ENCODE results near the gene MIER2. TPM values are rescaled to one million over a fixed set of nuclear protein-coding genes. Genes with fewer than 3 reads are reported as not detected.
A peak's percentile ranks its signal among the peaks of the same experiment; 100 is the strongest.
"Not testable (repeated sequence)": the region's sequence is repeated elsewhere in the genome, so short reads cannot be mapped to it uniquely, and the experiment has no call there.

MIER2 gene
- total RNA-seq, 1 donor from 2014 or later: 6.9 TPM

DNA sequence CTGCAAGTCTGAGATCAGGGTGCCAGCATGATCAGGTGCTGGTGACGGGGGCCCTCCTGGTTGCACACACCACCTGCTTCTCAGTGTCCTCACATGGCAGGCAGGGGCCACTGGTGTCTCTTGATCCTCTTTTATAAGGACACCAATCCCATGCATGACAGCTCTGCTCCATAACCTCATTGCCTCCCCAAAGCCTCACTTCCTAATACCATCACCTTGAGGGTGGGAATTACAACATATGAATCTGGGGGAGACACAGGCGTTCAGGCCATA, 15.0 kb upstream of the MIER2 start:
- no peak for DNase-seq (ENCODE audit: low read depth in 2 of 2)

DNA sequence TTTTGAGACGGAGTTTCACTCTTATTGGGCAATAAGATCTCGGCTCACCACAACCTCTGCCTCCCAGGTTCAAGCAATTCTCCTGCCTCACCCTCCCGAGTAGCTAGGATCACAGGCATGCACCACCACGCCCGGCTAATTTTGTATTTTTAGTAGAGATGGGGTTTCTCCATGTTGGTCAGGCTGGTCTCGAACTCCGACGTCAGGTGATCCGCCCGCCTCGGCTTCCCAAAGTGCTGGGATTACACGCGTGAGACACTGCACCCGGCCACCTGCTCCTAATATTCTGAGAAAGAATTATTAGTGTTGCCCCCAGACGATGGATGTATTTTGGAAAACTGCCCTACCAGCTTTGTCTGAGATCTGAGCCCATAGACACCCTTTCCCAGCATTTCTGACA, 10.9 kb upstream of the MIER2 start:
- not testable (repeated sequence) for DNase-seq (ENCODE audit: low read depth in 2 of 2)

DNA sequence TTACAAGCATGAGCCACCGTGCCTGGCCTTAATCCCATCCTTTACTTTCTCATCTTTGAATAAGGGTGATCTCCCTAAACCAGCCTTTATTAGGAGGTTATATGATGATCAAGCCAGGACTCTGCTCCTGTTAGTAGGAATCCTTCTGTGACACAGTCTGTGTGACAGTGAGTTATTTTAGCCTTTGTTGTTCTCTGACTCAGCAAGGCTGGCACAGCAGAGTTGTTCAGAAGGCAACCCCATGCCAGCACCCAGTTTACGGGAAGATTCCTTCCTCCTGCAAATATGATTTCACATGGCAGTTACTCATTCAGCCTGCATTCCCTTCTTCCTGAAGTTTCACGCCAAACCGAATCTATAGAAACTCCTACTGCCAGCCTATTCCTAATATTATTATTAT, 10.5 kb upstream of the MIER2 start:
- DNase-seq (ENCODE audit: low read depth in 2 of 2): no peak

DNA sequence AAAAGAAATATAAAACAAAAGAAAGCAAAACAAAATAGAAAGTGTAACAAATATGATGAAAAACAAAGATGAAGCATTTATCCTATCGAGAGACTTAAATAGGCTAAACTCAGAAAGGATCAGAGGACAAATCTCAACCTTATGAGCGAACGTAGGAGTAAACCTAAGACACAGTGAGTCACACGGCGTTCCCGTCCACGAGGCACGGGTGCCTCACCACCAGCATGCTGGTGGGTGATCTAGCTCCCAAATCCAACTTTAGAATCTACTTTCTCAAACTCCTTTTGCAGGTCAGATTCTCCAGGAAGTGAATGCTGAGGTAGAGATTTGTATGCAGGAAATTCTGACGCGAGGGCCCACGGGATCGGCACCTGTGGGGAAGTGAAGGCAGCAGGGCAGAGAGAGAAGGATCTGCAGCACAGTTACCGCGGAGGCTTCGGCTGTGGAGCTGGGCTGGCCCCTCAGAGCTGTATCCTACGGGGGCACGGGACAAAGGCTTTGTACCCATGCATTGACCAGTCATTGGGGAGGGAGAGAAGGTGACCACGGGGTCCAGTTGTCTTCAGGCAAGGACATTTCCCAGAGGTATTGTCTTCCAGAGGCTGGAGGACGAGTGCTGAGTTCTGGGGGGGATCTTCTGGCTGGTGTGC, 7.5 kb upstream of the MIER2 start:
- DNase-seq (ENCODE audit: low read depth in 2 of 2): no peak

DNA sequence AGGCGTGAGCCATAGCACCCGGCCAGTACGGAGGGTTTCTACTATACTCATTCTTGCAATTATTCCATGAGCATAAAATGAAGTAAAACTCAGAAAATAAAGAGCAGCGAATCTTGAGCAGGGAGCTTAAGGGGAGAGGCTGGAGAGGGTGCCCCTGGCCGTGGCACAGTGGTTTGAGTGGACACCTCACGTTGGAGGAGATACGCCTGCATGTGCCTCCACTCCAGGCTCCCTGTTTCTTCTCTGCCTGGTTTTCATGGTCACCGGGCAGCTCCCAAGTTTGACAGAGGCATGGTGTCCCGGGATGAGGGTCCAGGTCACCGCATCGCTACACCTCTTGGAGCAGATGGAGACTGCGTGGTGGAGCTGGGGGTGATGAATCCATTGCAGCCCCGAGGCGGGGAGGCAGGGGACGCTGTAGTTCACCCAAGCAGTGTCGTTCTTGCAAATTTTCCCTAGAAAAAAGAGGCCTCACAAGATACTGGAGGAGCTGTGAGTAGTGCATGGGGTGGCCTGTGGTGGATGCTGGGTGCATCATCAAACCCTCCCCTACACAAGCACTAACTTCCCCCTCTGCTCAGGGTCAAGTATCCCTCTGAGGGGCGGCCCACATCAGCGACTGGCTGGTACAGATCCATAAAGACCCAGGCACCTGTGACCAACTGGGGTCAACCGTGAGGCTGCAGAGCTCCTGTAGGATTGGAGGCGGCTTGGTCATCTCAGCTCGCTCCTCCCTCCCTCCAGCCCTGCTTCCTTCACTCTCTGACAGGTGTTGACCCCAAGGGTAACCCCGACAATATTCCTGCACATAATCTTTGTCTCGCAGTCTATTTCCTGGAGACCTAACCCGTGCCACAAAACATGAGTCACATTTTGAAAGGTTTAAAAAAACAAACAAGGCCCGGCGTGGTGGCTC, 3.6 kb upstream of the MIER2 start:
- DNase-seq (ENCODE audit: low read depth in 2 of 2): peak; percentile 51 to 81

DNA sequence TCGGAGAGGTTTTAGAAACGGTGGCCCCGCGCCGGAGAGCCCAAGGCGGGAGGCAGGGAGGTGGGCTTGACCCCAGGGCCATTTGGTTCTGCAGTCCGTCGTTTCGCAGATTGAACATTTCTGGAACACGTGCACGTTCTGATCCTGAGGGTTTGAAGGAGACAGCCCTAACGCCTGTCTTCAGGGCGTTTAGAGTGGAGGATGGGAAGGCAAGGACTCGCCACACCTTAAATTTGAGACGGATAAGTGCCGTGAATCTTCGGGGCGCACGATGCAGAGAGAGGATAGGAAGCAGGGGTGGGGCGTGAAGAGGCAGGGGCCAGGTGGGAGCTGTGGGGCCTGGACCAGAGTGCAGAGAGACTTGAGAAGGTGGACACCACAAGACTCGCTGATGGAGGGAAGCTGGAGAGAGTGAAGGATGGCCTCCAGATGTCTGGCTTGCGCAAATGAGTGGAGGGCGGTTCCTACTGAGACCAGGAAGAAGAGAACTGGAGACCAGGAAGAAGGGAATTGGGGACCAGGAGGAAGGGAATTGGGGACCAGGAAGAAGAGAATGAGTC, 804 bp upstream of the MIER2 start:
- no peak for DNase-seq (ENCODE audit: low read depth in 2 of 2)

DNA sequence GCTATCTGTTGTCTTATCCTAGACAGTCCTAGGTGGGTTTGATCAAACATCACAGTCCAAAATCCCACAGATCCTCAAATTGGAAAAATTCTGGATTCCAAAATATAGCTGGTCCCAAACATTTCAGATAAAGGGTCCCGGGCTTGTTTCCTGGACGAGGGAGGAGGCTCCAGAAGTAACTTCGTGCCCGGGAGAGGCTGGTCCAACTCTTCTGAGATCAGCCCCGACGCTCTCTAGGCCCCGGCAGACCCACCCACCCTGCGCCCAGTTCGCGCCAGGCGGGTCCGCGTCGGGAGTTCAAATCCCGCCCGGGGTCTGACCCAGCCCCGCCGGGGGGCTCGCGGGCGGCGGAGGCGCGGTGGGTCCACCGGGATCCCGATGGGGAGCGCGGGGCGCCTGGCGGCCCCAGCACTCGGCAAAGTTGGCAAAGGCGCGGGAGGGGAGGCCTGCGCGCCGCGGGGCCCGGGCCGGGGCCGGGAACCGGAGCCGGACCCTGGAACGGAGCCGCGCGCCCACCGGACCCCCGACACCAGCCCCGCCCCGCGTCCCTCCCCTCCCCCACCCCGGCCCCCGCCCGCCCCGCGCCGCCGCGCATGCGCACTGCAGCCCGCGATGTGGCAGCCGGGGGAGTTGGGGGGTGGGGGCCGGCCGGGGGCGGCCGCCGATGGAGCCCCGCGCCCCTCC, 513 bp downstream of the MIER2 start:
- DNase-seq (ENCODE audit: low read depth in 2 of 2): peak; percentile 31 to 43

DNA sequence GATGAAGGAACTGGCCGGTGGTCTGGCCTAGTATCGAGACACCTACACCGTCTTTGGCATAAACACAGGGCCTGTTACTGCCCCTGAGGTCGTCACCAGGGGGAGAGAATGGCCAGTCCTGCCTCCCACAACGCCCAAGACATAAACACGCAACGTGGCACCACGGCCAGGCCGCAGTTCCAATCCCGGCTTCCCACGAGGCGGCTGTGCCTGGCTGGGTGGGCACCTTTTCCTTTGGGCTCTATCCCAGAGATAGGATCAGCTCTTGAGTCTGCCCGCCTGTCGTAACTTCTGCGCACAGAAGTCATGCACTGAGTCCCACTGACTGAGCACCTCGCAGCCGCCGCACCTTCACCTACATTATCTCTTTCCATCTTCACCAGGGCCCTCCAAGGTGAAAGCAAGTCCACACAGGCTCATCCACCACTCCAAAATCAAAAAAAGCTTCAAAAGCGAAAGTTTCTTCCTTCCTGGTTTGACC, 1.1 kb downstream of the MIER2 start:
- peak; percentile 27 to 30 for DNase-seq (ENCODE audit: low read depth in 2 of 2)

DNA sequence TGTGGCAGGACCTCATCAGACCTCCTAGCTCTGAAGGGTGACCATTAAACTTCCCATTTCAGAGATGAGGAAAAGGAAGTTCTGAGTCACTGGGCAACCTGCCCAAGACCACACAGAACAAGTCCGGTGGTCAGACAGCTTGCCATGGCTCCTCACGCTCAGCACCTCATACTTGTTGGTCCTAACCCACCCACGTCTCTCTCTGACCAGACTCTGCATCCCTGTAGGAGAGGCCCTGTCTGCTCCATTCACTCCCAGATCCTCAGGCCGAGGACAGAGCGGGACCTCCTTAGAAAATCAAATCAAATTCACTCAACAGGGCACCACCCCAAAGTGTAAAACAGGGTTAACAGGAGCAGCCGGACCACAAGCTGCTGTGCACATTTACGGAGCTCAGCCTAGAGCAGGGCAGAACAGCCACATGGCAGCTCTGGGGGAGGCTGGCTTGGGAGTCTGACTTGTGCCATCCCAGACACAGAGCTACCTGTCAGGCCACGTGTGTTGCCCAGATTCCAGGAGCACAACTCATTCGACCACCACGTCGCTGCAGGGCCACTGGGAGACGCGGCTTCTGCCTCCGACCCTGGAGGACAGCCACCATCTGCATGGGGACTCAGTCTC, 1.7 kb downstream of the MIER2 start:
- peak; percentile 85 to 97 for DNase-seq (ENCODE audit: low read depth in 2 of 2)

DNA sequence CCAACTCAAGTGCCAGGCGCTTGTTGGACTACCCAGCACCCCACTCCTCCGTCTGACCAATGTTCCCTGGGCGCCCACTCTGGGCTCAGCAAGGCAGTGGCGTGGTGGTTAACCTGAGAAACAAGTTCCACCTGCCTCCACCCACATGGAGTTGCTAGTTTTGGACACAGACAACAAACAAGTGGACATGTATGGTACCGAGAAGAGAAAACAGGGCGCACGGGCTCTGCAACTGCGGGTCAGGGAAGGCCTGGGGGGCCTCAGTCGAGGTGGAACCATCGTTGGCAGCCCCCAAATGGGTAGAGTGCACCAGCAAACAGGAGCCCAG, 2.5 kb downstream of the MIER2 start:
- DNase-seq (ENCODE audit: low read depth in 2 of 2): no peak

DNA sequence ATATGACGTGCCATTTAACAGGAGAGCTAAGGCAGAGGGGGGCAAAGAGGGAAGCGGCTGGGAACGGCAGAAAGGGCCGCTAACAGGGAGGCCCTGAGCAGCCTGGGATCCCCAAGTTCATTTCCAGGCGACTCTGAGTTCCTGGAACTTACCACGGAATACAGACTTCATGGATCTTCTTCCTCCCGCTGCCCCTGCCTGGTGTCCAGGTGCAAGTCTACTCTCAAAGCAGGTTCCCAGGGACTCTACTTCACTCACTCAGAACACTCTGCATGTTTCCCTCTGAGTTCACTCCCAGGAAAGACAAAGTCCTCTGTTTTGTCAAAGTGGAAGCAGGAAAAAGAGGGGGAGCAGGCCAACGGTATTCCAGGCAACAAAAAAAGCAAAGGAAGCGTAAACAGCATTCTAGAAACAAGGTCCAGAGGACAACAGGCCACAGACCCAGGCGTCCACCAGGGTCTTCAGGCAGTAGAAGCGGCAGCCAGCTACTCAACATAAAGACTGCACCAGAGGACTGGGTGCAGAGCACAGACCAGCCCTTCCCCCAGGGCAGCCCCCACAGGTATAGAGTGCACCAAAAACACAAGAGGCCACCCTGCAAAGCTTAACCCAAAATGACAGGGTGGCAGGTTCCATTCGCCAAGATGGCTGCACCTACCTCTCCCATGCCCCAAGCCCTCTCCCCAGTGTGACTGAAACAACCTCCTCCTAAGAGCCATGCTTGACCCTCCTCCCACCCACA, 3.0 kb downstream of the MIER2 start:
- DNase-seq (ENCODE audit: low read depth in 2 of 2): no peak

DNA sequence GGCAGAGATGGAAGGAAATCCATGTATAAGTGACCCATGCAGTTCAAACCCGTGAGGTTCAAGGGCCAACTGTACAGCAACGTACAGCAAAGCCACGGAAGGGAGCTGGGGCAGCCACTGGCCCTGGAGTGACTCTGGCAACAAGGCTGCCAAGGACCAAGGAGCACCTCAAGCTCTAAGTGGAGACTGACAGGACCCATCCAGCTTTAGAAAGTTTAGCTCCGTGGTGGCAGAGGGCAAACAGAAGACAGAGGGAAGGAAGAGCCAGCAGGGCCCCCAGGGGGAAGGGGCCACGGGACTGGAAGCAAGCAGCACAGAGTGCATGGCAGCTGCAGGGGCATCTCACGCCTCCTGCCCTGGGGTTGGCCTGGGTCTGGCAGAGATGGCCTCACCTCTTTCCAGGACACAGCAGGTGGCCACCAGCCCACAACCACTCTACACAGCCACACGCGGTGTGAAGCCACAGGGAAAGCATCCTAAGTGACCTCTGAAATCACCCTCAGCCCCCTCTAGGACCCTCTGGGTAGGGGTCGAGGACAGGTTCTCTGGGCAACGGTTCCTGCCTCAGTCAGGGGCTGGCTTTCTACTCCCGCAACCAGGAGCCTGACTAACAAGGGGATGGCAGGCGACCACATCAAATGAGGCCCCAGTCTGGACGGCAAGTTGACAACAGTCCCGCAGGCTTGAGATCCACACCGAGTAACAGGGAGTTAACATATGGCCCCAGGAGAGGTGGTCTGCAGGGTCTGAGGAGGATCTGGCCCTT, 3.8 kb downstream of the MIER2 start:
- no peak for DNase-seq (ENCODE audit: low read depth in 2 of 2)

DNA sequence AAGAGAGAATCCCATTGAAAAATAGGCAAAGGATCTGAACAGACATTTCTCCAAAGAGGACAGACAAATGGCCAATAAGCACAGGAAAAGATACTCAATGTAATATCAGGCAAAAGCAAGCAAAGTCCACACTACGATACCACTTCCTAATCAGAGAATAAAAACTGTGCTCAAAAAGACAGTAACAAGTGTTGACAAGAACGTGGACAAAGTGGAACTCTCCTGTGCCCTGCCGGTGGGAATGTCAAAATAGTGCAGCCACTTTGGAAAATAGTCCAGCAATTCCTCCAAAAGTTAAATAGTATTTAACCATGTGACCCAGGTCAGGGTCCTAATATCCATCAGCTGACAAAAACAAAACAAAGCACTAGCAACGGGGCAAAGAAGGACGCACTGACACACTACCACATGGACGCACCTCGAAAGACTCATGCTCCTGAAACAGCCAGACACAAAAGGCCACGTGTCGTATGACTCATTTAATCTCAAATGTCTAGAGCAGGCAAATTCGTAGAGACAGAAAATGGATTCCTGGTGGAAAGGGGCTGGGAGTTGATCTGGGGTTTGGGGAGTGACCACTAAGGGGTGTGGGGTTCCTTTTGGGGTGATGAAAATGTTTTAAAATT, 5.2 kb downstream of the MIER2 start:
- DNase-seq (ENCODE audit: low read depth in 2 of 2): peak in 1 of 2 donors; percentile 78

DNA sequence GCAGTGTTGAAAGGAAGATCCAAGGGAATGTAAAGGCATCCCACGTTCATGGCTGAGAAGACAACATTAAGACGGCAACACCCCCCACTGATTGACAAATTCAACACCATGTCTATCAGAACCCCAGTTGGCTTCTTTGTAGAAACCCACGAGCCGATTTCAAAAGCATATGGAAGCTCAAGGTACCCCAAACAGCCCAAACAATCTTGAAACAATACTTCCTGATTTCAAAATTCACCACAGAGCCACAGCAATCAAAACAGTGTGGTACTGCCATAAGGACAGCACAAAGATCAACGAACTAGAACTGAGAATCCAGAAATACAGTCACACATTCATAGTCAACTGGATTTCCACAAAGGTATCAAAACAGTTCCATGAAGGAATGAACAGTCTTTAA, 6.2 kb downstream of the MIER2 start:
- DNase-seq (ENCODE audit: low read depth in 2 of 2): no peak

DNA sequence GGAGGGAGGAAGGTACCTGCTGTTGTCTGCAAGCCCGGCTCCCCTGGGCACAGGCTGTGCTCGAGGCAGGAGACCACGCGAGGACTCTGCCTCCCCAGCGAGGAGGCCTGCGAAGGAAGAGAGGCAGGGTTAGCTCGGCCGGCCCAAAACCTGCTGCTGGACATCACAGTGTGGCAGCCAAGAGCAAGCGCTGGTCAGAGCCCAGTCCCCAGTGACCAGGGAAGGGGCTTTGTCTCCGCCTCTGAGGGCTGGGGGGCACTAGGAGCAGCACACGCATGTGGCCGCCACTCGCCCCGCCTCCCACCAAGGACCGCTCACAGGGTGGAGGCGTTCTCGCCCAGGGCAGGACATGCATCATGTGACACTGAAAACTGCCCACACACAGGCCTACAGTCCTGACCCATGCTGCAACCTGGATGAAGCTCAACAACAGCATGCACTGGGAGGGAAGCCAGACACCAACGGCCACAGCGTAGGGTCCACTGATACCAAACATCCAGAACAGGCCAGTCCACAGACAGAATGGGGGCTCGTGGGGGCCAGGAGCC, 8.5 kb downstream of the MIER2 start:
- no peak for DNase-seq (ENCODE audit: low read depth in 2 of 2)

DNA sequence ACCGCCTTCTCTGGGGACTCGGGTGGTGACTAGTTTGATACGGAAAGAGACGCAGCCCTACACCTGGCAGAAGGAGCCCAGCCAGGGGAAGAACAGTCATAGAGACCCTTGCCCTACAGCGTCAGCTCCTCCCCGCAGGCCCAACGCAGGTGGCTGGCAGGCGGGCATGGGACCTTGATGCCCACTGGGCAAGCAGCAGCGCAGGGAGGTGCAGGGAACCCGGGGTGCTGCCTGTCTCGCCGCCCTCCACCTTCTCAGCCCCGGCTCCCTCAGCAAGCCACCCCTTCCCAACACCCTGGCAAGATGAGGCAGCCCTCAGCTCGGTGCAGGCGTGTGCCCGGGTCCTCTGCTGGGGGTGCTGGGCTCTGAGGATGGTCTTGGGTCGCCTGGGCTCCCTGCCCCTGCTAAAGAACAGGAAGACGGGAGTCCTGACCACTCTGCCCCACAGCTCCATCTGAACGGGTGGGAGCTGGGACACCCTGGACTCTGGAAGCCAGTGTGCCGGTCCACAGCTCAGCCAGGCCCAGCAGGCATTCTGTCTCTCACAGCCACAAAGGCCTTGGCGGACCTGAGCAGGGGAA, 9.0 kb downstream of the MIER2 start:
- no peak for DNase-seq (ENCODE audit: low read depth in 2 of 2)

DNA sequence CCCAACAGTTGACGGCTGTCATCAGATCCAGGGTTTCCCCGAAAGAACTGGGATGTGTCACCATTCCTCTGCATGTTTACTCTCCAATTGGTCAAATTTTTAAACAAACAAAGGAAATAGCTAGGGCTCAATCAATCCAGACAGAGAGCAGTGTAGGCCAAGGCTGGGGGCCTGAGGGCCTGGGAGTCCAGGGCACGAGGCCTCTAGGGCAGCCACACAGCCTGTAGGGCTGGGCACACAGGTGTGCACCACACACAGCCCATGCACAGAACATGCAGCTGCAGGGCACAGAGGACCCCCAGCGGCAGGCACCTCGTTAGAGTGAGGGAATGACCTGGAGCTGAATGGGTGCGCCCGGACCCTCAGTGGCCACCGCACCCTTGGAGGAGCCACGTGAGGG, 9.5 kb downstream of the MIER2 start:
- no peak for DNase-seq (ENCODE audit: low read depth in 2 of 2)

DNA sequence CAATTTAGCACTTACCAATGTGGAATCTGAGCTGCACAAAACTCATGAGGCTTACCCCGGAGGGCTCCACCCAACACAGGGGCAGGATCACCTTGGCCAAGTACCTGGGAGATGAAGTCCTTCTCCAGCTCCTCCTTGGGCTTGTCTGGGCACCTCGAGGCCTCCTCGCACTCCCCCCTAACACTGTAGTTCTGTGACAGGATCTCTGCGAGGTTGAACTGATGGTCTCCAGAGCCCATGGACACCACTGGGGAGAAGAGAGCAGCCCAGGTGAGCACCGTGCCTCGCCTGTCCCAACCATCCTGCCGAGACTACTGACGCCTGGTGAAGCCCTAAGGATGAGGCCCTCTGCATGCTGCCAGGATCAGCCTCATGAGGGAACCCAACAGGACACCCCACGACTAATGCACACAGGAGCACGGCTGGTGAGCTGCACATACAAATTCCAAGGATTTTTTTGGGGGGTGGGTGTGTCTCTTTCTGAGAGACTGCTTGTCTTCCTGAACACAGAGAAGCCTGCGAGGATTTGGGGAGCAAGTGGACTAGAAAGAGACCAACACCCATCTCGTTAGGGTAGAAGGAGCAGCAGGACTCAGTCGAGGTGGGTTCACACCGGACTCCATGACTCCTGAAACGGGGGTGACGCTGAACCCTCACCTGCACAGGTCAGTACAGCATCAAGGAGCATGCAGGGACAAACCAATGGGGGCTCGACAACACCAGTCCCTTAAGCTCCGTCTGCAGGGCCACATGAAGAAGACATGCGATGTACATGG, 10.1 kb downstream of the MIER2 start:
- DNase-seq (ENCODE audit: low read depth in 2 of 2): no peak

DNA sequence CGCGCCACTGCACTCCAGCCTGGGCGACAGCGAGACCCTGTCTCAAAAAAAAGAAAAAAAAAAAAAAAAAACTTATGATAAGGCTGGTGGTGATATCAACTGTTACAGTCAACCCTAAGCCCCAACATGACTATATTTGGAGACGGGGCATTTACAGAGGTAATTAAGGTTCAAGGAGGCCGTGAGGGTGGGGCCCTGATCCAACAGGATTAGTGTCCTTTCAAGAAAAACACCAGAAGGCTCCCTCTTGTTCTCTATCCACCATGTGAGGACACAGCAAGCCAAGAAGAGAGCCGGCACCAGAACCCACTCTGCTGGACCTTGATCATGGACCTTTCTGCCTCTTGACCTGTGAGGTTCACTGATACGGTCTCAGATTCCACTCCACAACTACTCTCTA, 14.1 kb downstream of the MIER2 start:
- DNase-seq (ENCODE audit: low read depth in 2 of 2): no peak

Data from lung microvascular endothelial cell (primary cell).